HEK293 (cell line): ENCODE data around the gene CACNA2D4.

ENCODE experiments used
- CTCF ChIA-PET: fragments of 350-600 bp; formaldehyde crosslinking; extraction: SDS; loops from one replicate; lab custom pipeline; 2021; ENCODE audit warnings: antibody characterized with exemption; lab: Yijun Ruan, JAX
- POLR2A ChIA-PET: fragments of 300-600 bp; formaldehyde crosslinking; extraction: SDS; loops from one replicate; lab custom pipeline; 2020; ENCODE audit warnings: antibody characterized with exemption, inconsistent platforms; lab: Yijun Ruan, JAX
- H3K27ac ChIP-seq: fragments of 200-500 bp; sonication (Bioruptor generic); 2 replicates; pipeline ENCODE4 v1.5.1; 2014; ENCODE audit warnings: low read depth, low read length, control low read depth, inconsistent platforms; ENCODE audit errors: extremely low read depth
- H3K36me3 ChIP-seq, 2 experiments: fragments of 200-500 bp in 1 of 2; sonication (Bioruptor generic) in 1 of 2; 1 replicate in 1 of 2; 2 replicates in 1 of 2; pipeline ENCODE4 v1.5.1; 2014 to 2017; ENCODE audit warnings: inconsistent platforms in 2 of 2, low read length in 2 of 2; ENCODE audit not compliant: control insufficient read depth in 2 of 2, insufficient read depth in 1 of 2
- H3K4me1 ChIP-seq: fragments of 200-500 bp; sonication (Bioruptor generic); 2 replicates; pipeline ENCODE4 v1.5.1; 2014; ENCODE audit warnings: mild to moderate bottlenecking, low read length, inconsistent platforms; ENCODE audit not compliant: control insufficient read depth, insufficient read depth
- H3K4me3 ChIP-seq: 2 replicates; pipeline ENCODE4 v1.5.1; 2011; ENCODE audit warnings: low read depth, mild to moderate bottlenecking, control low read depth, low read length, moderate library complexity
- H3K9me3 ChIP-seq: fragments of 200-500 bp; sonication (Bioruptor generic); 2 replicates; pipeline ENCODE4 v1.5.1; 2014; ENCODE audit warnings: low read depth, low read length, inconsistent platforms; ENCODE audit not compliant: control insufficient read depth, insufficient read depth
- GLI2 ChIP-seq: fragments of 450-650 bp; formaldehyde crosslinking; IDR thresholded peaks from 2 replicates; pipeline ENCODE4; 2017; ENCODE audit warnings: missing biosample characterization, missing genetic modification characterization, low read depth, borderline replicate concordance
- GLIS1 ChIP-seq: fragments of 450-650 bp; formaldehyde crosslinking; IDR thresholded peaks from 2 replicates; pipeline ENCODE4 v1.5.1; 2016; ENCODE audit warnings: missing biosample characterization, missing genetic modification characterization
- ZNF132 ChIP-seq: fragments of 450-650 bp; formaldehyde crosslinking; IDR thresholded peaks from 2 replicates; pipeline ENCODE4 v1.5.1; 2017; ENCODE audit warnings: missing biosample characterization, missing genetic modification characterization, borderline replicate concordance
- ZNF19 ChIP-seq: fragments of 450-650 bp; formaldehyde crosslinking; IDR thresholded peaks from 2 replicates; pipeline ENCODE4; 2016; ENCODE audit warnings: missing biosample characterization, missing genetic modification characterization, low read depth
- ZNF2 ChIP-seq: fragments of 450-650 bp; formaldehyde crosslinking; IDR thresholded peaks from 2 replicates; pipeline ENCODE4 v1.5.1; 2016; ENCODE audit warnings: missing biosample characterization, missing genetic modification characterization
- ZNF311 ChIP-seq: fragments of 450-650 bp; formaldehyde crosslinking; IDR thresholded peaks from 2 replicates; pipeline ENCODE4 v1.5.1; 2017; ENCODE audit warnings: missing biosample characterization, missing genetic modification characterization, borderline replicate concordance
- ZNF473 ChIP-seq: fragments of 450-650 bp; formaldehyde crosslinking; IDR thresholded peaks from 2 replicates; pipeline ENCODE4 v1.5.1; 2017; ENCODE audit warnings: missing biosample characterization, missing genetic modification characterization
- ZNF549 ChIP-seq: fragments of 450-650 bp; IDR thresholded peaks from 2 replicates; pipeline ENCODE4 v1.5.1; 2018; ENCODE audit warnings: missing biosample characterization, missing genetic modification characterization, mild to moderate bottlenecking, inconsistent platforms, moderate library complexity
- ZNF692 ChIP-seq: fragments of 450-650 bp; formaldehyde crosslinking; IDR thresholded peaks from 2 replicates; pipeline ENCODE4 v1.5.1; 2016; ENCODE audit warnings: missing biosample characterization, missing genetic modification characterization
- TF ChIP-seq, protein P1 (sequence below): fragments of 450-650 bp; formaldehyde crosslinking; IDR thresholded peaks from 2 replicates; pipeline ENCODE4 v1.5.1; 2016; ENCODE audit warnings: missing biosample characterization, missing genetic modification characterization, borderline replicate concordance
- TF ChIP-seq, protein P2 (sequence below): fragments of 450-650 bp; formaldehyde crosslinking; IDR thresholded peaks from 2 replicates; pipeline ENCODE4 v1.5.1; 2016; ENCODE audit warnings: missing biosample characterization, missing genetic modification characterization
- TF ChIP-seq, protein P3 (sequence below): fragments of 450-650 bp; formaldehyde crosslinking; IDR thresholded peaks from 2 replicates; pipeline ENCODE4 v1.5.1; 2016; ENCODE audit warnings: missing biosample characterization, missing genetic modification characterization
- TF ChIP-seq, protein P4 (sequence below): fragments of 450-650 bp; formaldehyde crosslinking; IDR thresholded peaks from 2 replicates; pipeline ENCODE4 v1.5.1; 2016; ENCODE audit warnings: missing biosample characterization, missing genetic modification characterization

The CACNA2D4 gene

GRCh38 chr12:1773937-1774655 is 144.4 kb downstream of the CACNA2D4 start (continued):
- TF ChIP-seq, protein P1, sequence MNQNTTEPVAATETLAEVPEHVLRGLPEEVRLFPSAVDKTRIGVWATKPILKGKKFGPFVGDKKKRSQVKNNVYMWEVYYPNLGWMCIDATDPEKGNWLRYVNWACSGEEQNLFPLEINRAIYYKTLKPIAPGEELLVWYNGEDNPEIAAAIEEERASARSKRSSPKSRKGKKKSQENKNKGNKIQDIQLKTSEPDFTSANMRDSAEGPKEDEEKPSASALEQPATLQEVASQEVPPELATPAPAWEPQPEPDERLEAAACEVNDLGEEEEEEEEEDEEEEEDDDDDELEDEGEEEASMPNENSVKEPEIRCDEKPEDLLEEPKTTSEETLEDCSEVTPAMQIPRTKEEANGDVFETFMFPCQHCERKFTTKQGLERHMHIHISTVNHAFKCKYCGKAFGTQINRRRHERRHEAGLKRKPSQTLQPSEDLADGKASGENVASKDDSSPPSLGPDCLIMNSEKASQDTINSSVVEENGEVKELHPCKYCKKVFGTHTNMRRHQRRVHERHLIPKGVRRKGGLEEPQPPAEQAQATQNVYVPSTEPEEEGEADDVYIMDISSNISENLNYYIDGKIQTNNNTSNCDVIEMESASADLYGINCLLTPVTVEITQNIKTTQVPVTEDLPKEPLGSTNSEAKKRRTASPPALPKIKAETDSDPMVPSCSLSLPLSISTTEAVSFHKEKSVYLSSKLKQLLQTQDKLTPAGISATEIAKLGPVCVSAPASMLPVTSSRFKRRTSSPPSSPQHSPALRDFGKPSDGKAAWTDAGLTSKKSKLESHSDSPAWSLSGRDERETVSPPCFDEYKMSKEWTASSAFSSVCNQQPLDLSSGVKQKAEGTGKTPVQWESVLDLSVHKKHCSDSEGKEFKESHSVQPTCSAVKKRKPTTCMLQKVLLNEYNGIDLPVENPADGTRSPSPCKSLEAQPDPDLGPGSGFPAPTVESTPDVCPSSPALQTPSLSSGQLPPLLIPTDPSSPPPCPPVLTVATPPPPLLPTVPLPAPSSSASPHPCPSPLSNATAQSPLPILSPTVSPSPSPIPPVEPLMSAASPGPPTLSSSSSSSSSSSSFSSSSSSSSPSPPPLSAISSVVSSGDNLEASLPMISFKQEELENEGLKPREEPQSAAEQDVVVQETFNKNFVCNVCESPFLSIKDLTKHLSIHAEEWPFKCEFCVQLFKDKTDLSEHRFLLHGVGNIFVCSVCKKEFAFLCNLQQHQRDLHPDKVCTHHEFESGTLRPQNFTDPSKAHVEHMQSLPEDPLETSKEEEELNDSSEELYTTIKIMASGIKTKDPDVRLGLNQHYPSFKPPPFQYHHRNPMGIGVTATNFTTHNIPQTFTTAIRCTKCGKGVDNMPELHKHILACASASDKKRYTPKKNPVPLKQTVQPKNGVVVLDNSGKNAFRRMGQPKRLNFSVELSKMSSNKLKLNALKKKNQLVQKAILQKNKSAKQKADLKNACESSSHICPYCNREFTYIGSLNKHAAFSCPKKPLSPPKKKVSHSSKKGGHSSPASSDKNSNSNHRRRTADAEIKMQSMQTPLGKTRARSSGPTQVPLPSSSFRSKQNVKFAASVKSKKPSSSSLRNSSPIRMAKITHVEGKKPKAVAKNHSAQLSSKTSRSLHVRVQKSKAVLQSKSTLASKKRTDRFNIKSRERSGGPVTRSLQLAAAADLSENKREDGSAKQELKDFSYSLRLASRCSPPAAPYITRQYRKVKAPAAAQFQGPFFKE (tag by site-specific recombination): no peak
- TF ChIP-seq ZNF692 (no peak), ZNF2 (tag by site-specific recombination) (no peak), GLI2 (tag by site-specific recombination) (no peak)
- TF ChIP-seq, protein P2, sequence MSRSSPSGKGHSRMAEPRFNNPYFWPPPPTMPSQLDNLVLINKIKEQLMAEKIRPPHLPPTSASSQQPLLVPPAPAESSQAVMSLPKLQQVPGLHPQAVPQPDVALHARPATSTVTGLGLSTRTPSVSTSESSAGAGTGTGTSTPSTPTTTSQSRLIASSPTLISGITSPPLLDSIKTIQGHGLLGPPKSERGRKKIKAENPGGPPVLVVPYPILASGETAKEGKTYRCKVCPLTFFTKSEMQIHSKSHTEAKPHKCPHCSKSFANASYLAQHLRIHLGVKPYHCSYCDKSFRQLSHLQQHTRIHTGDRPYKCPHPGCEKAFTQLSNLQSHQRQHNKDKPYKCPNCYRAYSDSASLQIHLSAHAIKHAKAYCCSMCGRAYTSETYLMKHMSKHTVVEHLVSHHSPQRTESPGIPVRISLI (tag by site-specific recombination): no peak

GRCh38 chr12:1769809-1770494 is 148.5 kb downstream of the CACNA2D4 start:
- Histone ChIP-seq H3K27ac (no peak overlapping the region), H3K36me3 (peaks cover 0 to 4% of the 10 kb centered on the region in 2 experiments; a peak in 2 of 3 replicates), H3K4me3 (no peak overlapping the region), H3K9me3 (no peaks in the 10 kb centered on the region), H3K4me1 (peaks cover 7% of the 10 kb centered on the region)
- ChIA-PET CTCF (interaction anchor here (0.6 kb wide), 1 partner anchor 855 kb away, joined by 4 read pairs; no protein-coding TSS in a partner anchor), POLR2A (no interaction called here)
- TF ChIP-seq ZNF311 (tag by site-specific recombination) (no peak), ZNF549 (tag by site-specific recombination) (no peak), ZNF19 (tag by site-specific recombination) (no peak), ZNF132 (tag by site-specific recombination) (no peak), GLIS1 (tag by site-specific recombination) (peak; percentile 31; the same call in 1 of the 2 replicates), ZNF473 (tag by site-specific recombination) (no peak)
- TF ChIP-seq, protein P3, sequence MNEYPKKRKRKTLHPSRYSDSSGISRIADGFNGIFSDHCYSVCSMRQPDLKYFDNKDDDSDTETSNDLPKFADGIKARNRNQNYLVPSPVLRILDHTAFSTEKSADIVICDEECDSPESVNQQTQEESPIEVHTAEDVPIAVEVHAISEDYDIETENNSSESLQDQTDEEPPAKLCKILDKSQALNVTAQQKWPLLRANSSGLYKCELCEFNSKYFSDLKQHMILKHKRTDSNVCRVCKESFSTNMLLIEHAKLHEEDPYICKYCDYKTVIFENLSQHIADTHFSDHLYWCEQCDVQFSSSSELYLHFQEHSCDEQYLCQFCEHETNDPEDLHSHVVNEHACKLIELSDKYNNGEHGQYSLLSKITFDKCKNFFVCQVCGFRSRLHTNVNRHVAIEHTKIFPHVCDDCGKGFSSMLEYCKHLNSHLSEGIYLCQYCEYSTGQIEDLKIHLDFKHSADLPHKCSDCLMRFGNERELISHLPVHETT (tag by site-specific recombination): no peak
- TF ChIP-seq, protein P4, sequence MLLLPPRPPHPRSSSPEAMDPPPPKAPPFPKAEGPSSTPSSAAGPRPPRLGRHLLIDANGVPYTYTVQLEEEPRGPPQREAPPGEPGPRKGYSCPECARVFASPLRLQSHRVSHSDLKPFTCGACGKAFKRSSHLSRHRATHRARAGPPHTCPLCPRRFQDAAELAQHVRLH (tag by site-specific recombination): no peak
